Panc1 (cell line): ENCODE measurements around the gene LIMA1.

Source experiments
- POLR2AphosphoS5 ChIP-seq: IDR thresholded peaks from 2 replicates; pipeline ENCODE4 v1.6.1; 2012; ENCODE audit warnings: mild to moderate bottlenecking, low read depth, low read length, moderate library complexity
- REST ChIP-seq, 2 experiments: IDR thresholded peaks; 2 replicates each; pipeline ENCODE4 v1.6.1; 2011 to 2012; ENCODE audit warnings: low read depth in 2 of 2, control low read depth in 1 of 2, low read length in 1 of 2, mild to moderate bottlenecking in 1 of 2, moderate library complexity in 1 of 2; ENCODE audit not compliant: insufficient read depth in 1 of 2
- SIN3A ChIP-seq: IDR thresholded peaks from 2 replicates; pipeline ENCODE4 v1.6.1; 2012; ENCODE audit warnings: low read depth, mild to moderate bottlenecking, low read length, moderate library complexity, borderline replicate concordance; ENCODE audit not compliant: insufficient read depth
- TCF7L2 ChIP-seq: IDR thresholded peaks from 2 replicates; pipeline ENCODE4 v1.6.1; 2011; ENCODE audit warnings: mild to moderate bottlenecking, low read depth, low read length, inconsistent platforms
- TF ChIP-seq, protein P1 (sequence below): fragments of 450-650 bp; IDR thresholded peaks from 2 replicates; pipeline ENCODE4 v1.5.1; 2017; ENCODE audit warnings: mild to moderate bottlenecking

GRCh38 chr12:50149311-50149710, 134.0 kb downstream of the LIMA1 start:
- TF ChIP-seq, protein P1, sequence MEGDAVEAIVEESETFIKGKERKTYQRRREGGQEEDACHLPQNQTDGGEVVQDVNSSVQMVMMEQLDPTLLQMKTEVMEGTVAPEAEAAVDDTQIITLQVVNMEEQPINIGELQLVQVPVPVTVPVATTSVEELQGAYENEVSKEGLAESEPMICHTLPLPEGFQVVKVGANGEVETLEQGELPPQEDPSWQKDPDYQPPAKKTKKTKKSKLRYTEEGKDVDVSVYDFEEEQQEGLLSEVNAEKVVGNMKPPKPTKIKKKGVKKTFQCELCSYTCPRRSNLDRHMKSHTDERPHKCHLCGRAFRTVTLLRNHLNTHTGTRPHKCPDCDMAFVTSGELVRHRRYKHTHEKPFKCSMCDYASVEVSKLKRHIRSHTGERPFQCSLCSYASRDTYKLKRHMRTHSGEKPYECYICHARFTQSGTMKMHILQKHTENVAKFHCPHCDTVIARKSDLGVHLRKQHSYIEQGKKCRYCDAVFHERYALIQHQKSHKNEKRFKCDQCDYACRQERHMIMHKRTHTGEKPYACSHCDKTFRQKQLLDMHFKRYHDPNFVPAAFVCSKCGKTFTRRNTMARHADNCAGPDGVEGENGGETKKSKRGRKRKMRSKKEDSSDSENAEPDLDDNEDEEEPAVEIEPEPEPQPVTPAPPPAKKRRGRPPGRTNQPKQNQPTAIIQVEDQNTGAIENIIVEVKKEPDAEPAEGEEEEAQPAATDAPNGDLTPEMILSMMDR, result no peak
- no peak for TF ChIP-seq POLR2AphosphoS5
- no peak for TF ChIP-seq REST (IDR thresholded peaks at IDR 0.05; ENCODE audit: insufficient read depth in 1 of 2, low read depth in 2 of 2, low read length in 1 of 2)
- no peak for TF ChIP-seq SIN3A
- TF ChIP-seq TCF7L2, result no peak
